Smooth muscle cell (in vitro differentiated cells): Measurements from ENCODE around the gene COA1. TPM values are rescaled to one million over a fixed set of nuclear protein-coding genes. Genes with fewer than 3 reads are reported as not detected.

Experiments
- DNase-seq: peaks from one replicate; lab custom pipeline; 2025; ENCODE audit not compliant: unreplicated experiment; lab: John Stamatoyannopoulos, UW
- H2AFZ ChIP-seq: fragments of 200-600 bp; sonication (generic); 2 replicates; pipeline ENCODE4 v1.6.0; 2016; ENCODE audit warnings: antibody characterized with exemption, low read depth, mild to moderate bottlenecking
- H3F3A ChIP-seq: fragments of 200-600 bp; sonication (generic); 2 replicates; pipeline ENCODE4 v1.6.0; 2017; ENCODE audit warnings: antibody characterized with exemption, low read depth
- H3K27ac ChIP-seq: fragments of 200-600 bp; sonication (generic); 2 replicates; pipeline ENCODE4 v1.5.1; 2016; ENCODE audit warnings: low read depth, mild to moderate bottlenecking
- H3K27me3 ChIP-seq: fragments of 200-600 bp; sonication (generic); 2 replicates; pipeline ENCODE4 v1.6.1; 2016; ENCODE audit warnings: low read depth, mild to moderate bottlenecking
- H3K36me3 ChIP-seq: fragments of 200-600 bp; sonication (generic); 2 replicates; pipeline ENCODE4 v1.5.1; 2016; ENCODE audit warnings: low read depth
- H3K4me1 ChIP-seq: fragments of 200-600 bp; sonication (generic); 2 replicates; pipeline ENCODE4 v1.5.1; 2016; ENCODE audit warnings: low read depth
- H3K4me2 ChIP-seq: fragments of 200-600 bp; sonication (generic); 2 replicates; pipeline ENCODE4 v1.6.0; 2016; ENCODE audit warnings: mild to moderate bottlenecking
- H3K4me3 ChIP-seq: fragments of 200-600 bp; sonication (generic); 2 replicates; pipeline ENCODE4 v1.5.1; 2016; ENCODE audit warnings: mild to moderate bottlenecking
- H3K79me2 ChIP-seq: fragments of 200-600 bp; sonication (generic); 2 replicates; pipeline ENCODE4 v1.6.0; 2016; ENCODE audit warnings: low read depth, mild to moderate bottlenecking
- H3K9ac ChIP-seq: fragments of 200-600 bp; sonication (generic); 2 replicates; pipeline ENCODE4 v1.6.0; 2016; ENCODE audit warnings: low read depth
- H3K9me3 ChIP-seq: fragments of 200-600 bp; sonication (generic); replicated peaks from 2 replicates; pipeline ENCODE4 v1.5.1; 2016; ENCODE audit warnings: low read depth
- H4K20me1 ChIP-seq: fragments of 200-600 bp; sonication (generic); 2 replicates; pipeline ENCODE4 v1.6.0; 2016; ENCODE audit warnings: low read depth
- CTCF ChIP-seq: fragments of 200-600 bp; sonication (generic); IDR thresholded peaks from 2 replicates; pipeline ENCODE4 v1.5.1; 2017; ENCODE audit warnings: borderline replicate concordance, mild to moderate bottlenecking, antibody characterized with exemption; ENCODE audit not compliant: insufficient read depth, poor library complexity, severe bottlenecking
- WGBS: methylation state at CpG from one replicate; pipeline ENCODE4 v1.1.7; 2016; ENCODE audit warnings: low lambda C conversion rate; 5-methylcytosine and 5-hydroxymethylcytosine counted together
- polyA plus RNA-seq: library from polyadenylated mRNA; unstranded; fragments of >200 nt; fragmentation: Nextera tagmentation; extraction: Ambion mirVana; gene quantifications from 2 replicates; pipeline ENCODE4 v1.2.1, GENCODE V29; 2016
- total RNA-seq: library from RNA; depleted of rRNA; stranded (reverse); fragments of >200 nt; gene quantifications from 2 replicates; pipeline ENCODE4 v1.2.3, GENCODE V29; 2014

COA1 gene
- total and polyA plus RNA-seq, 2 experiments from 2014 or later = 63.1 to 67.5 TPM

GRCh38 chr7:43592326-43592725, 137.0 kb downstream of the COA1 start:
- Histone ChIP-seq H2AFZ (no peak overlapping the region), H3K27me3 (no peaks in the 10 kb centered on the region), H3K4me1 (no peaks in the 10 kb centered on the region), H3K4me3 (no peak overlapping the region), H3K9ac (no peak overlapping the region), H3K9me3 (no peaks in the 10 kb centered on the region), H3K79me2 (peaks cover 67% of the 10 kb centered on the region), H3K27ac (peak overlapping the region; percentile 24), H3K36me3 (no peaks in the 10 kb centered on the region), H4K20me1 (peaks cover 83% of the 10 kb centered on the region), H3K4me2 (no peak overlapping the region), H3F3A (no peaks in the 10 kb centered on the region)
- no peak for DNase-seq
- 100% methylated on average over 3 of the region's 3 CpGs for WGBS
- no peak for TF ChIP-seq CTCF

GRCh38 chr7:43591558-43592180, 137.7 kb downstream of the COA1 start:
- WGBS = 82% methylated on average over 4 of the region's 4 CpGs
- no peaks in the 10 kb centered on the region for H3F3A ChIP-seq
- no peak for DNase-seq
- peak overlapping the region; percentile 24 for H3K27ac ChIP-seq
- no peaks in the 10 kb centered on the region for H3K36me3 ChIP-seq
- no peaks in the 10 kb centered on the region for H3K4me1 ChIP-seq
- no peak overlapping the region for H3K9ac ChIP-seq
- H3K79me2 ChIP-seq = peaks cover 73% of the 10 kb centered on the region
- no peak for TF ChIP-seq CTCF
- H4K20me1 ChIP-seq = peaks cover 88% of the 10 kb centered on the region
- H3K27me3 ChIP-seq = no peaks in the 10 kb centered on the region
- H3K4me3 ChIP-seq = no peak overlapping the region
- H3K4me2 ChIP-seq = no peak overlapping the region
- no peak overlapping the region for H2AFZ ChIP-seq
- no peaks in the 10 kb centered on the region for H3K9me3 ChIP-seq

- no peak for DNase-seq
- 90% methylated on average over 2 of the region's 2 CpGs for WGBS
- Histone ChIP-seq H3F3A (no peaks in the 10 kb centered on the region), H3K9ac (no peak overlapping the region), H3K27me3 (no peaks in the 10 kb centered on the region), H3K4me2 (no peak overlapping the region), H3K79me2 (peaks cover 78% of the 10 kb centered on the region), H3K9me3 (no peaks in the 10 kb centered on the region), H3K4me3 (no peak overlapping the region), H3K36me3 (no peaks in the 10 kb centered on the region), H3K4me1 (no peaks in the 10 kb centered on the region), H2AFZ (no peak overlapping the region), H4K20me1 (peaks cover 94% of the 10 kb centered on the region), H3K27ac (no peak overlapping the region)
- TF ChIP-seq CTCF = no peak
These were observed 138.3 kb downstream of the COA1 start for GRCh38 chr7:43590862-43591557.
